Neural progenitor cell (in vitro differentiated cells): ENCODE data around the gene DHRS1.

Experiments used
- EZH2 ChIP-seq: fragments of 200-600 bp; sonication (generic); IDR thresholded peaks from 2 replicates; pipeline ENCODE4 v1.6.1; 2017; ENCODE audit warnings: antibody characterized with exemption, mild to moderate bottlenecking, moderate library complexity
- EZH2phosphoT487 ChIP-seq: fragments of 200-600 bp; sonication (generic); IDR thresholded peaks from 2 replicates; pipeline ENCODE4 v1.6.1; 2017; ENCODE audit warnings: antibody characterized with exemption
- TF ChIP-seq, protein P1 (sequence below): fragments of 200-600 bp; sonication (generic); IDR thresholded peaks from 2 replicates; pipeline ENCODE4 v1.5.1; 2017; ENCODE audit warnings: antibody characterized with exemption, mild to moderate bottlenecking

DNA sequence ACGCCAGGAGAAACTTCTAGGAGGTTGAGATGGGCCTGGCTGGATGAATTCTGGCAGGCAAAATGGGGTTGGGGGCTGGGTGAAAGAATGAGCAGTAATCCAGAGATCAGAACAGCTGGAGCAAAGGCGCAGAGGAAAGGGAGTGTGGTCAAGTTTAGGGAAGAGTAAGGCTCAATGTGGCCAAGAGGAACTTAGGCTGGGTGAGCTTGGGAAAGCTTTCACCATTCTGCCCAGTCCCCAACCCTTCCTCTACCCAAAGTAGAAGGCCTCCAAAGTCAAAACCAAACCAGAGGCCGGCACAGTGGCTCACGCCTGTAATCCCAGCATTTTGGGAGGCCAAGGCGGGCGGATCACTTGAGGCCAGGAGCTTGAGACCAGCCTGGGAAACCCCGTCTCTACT lies 17.9 kb downstream of the DHRS1 start:
- TF ChIP-seq, protein P1, sequence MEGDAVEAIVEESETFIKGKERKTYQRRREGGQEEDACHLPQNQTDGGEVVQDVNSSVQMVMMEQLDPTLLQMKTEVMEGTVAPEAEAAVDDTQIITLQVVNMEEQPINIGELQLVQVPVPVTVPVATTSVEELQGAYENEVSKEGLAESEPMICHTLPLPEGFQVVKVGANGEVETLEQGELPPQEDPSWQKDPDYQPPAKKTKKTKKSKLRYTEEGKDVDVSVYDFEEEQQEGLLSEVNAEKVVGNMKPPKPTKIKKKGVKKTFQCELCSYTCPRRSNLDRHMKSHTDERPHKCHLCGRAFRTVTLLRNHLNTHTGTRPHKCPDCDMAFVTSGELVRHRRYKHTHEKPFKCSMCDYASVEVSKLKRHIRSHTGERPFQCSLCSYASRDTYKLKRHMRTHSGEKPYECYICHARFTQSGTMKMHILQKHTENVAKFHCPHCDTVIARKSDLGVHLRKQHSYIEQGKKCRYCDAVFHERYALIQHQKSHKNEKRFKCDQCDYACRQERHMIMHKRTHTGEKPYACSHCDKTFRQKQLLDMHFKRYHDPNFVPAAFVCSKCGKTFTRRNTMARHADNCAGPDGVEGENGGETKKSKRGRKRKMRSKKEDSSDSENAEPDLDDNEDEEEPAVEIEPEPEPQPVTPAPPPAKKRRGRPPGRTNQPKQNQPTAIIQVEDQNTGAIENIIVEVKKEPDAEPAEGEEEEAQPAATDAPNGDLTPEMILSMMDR, result no peak
- TF ChIP-seq EZH2phosphoT487 (no peak), EZH2 (no peak)
